Stimulated activated CD8-positive, alpha-beta memory T cell treated with anti-CD3 and anti-CD28 coated beads, Interleukin-12 subunit alpha, Interleukin-12 subunit beta, amount 100 ng/mL, for 1 hour (primary cell): ENCODE results near the gene DHRS1.
"Not testable (repeated sequence)": the region's sequence is repeated elsewhere in the genome, so short reads cannot be mapped to it uniquely, and the experiment has no call there.

ENCODE experiments used
- DNase-seq: peaks from one replicate; pipeline ENCODE4 v3.0.0-alpha.2; 2020; ENCODE audit warnings: low read depth

DHRS1 gene

DNA sequence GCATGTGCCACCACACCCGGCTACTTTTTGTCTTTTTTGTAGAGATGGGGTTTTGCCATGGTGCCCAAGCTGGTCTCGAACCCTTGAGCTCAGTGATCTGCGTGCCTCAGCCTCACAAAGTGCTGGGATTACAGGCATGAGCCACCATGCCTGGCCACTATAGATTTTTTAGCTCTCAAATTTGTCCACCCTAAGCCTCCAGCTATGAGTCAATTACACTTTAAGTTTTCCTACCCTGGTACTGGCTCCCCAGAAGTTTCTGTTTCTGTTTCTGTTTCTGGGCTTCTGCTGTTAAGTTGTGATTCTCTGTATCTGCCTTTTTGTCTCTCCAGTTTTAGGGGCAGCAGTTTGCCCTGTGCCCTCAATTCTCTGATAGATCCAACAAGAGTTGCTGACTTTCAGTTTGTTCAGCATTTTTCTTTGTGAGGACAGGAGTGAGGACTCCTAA, 52.8 kb downstream of the DHRS1 start:
- no peak for DNase-seq

GRCh38 chr14:24245350-24245749, 54.2 kb downstream of the DHRS1 start:
- DNase-seq, result not testable (repeated sequence)

DNA sequence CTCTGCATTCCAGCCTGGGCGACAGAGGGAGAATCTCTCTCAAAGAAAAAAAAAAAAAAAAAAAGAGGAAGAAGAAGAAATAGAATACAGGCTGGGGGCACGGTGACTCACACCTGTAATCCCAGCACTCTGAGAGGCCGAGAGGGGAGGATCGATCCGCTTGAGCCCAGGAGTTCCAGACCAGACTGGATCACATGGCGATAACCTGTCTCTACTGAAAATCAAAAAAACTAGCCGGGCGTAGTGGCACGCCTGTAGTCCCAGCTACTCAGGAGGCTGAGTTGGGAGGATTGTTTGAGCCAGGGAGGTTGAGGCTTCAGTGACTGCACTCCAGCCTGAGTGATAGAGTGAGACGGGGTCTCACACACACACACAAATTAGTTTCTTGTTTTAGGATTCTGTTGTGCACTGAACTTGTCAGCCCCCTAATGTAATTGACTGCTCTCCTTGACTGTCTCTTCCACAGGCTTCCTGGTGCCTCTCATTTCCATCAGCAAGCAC, 56.2 kb downstream of the DHRS1 start:
- DNase-seq, result no peak

DNA sequence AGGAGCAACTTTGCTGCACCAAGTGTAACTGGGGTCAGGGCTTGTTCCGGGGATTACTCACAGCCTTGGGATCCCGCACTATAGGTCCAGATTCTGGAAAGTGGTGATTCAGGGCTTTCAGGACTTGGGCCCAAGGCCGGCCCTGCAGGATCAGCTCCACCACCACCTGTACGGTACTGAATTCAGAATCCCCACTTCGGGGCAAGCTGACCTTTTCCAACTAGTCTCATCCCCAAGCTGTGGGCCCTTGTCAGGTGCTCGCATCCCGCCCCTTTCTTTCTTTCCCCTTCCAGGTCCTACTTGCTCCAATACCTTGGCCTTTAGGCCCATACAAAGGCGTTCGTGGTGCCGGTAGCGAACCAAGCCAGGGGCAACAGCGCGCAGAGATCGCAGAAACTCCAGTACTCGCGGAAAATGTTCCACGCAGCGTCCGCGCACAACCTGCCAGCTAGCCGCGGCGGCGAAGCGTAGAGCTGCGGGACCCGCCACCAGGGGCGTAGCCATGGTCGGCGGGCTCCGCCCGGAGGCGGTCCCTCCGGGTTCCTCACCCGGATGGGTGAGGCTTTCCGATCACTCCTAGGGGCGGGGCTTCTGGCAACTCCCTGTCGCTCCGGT, 57.6 kb downstream of the DHRS1 start:
- peak; percentile 90 for DNase-seq
